ENCODE results near the gene PNPLA8. TPM values are rescaled to one million over a fixed set of nuclear protein-coding genes. Genes with fewer than 3 reads are reported as not detected.

The PNPLA8 gene
- total RNA-seq, 3 donors from 2014 or later (not counting 1 experiment from before 2014, with no cell fraction given), result 68.6 to 80.2 (median 68.9) TPM

GRCh38 chr7:108488768-108489538 lies 37.0 kb downstream of the PNPLA8 start:
- no peak for TF ChIP-seq CTCF (IDR thresholded peaks at IDR 0.05)
- peaks cover 27% of the 10 kb centered on the region for H3K36me3 ChIP-seq (ENCODE audit: control insufficient read depth, insufficient read depth, low read length)
- H3K9me3 Mint-ChIP-seq, result no peaks in the 10 kb centered on the region
- no peaks in the 10 kb centered on the region for H3K27me3 Mint-ChIP-seq (ENCODE audit: low read depth in 2 of 2)
- no peaks in the 10 kb centered on the region for H3K4me1 ChIP-seq (ENCODE audit: control insufficient read depth, insufficient read depth, low read length)
- whole genome bisulfite sequencing (ENCODE audit: insufficient coverage), result 96% methylated on average over 3 of the region's 4 CpGs
- ATAC-seq, result no peak
- H3K4me1 Mint-ChIP-seq, result peaks cover 7 to 12% of the 10 kb centered on the region in 2 donors
- no peaks in the 10 kb centered on the region for H3K27me3 ChIP-seq (ENCODE audit: control insufficient read depth, insufficient read depth, low read length)
- H3K4me3 Mint-ChIP-seq, result no peak overlapping the region
- intact Hi-C loops (cut with micrococcal nuclease), result no loop called here
- no peak overlapping the region for H3K27ac Mint-ChIP-seq
- no peak overlapping the region for H3K4me3 ChIP-seq (ENCODE audit: low read length)
- DNase-seq, result no peak
- no peaks in the 10 kb centered on the region for H3K9me3 ChIP-seq (ENCODE audit: control insufficient read depth, insufficient read depth, low read length)
- H3K27ac ChIP-seq (ENCODE audit: low read length), result no peak overlapping the region
- no peaks in the 10 kb centered on the region for H3K36me3 Mint-ChIP-seq

- Mint-ChIP-seq H3K36me3 (no peaks in the 10 kb centered on the region), H3K4me3 (no peak overlapping the region), H3K9me3 (no peaks in the 10 kb centered on the region), H3K27me3 (ENCODE audit: low read depth in 2 of 2) (no peaks in the 10 kb centered on the region), H3K27ac (no peak overlapping the region), H3K4me1 (peaks cover 2 to 7% of the 10 kb centered on the region in 2 donors)
- H3K4me3 ChIP-seq (ENCODE audit: low read length), result no peak overlapping the region
- H3K4me1 ChIP-seq (ENCODE audit: control insufficient read depth, insufficient read depth, low read length), result no peaks in the 10 kb centered on the region
- intact Hi-C loops (cut with micrococcal nuclease), result no loop called here
- no peaks in the 10 kb centered on the region for H3K9me3 ChIP-seq (ENCODE audit: control insufficient read depth, insufficient read depth, low read length)
- no peaks in the 10 kb centered on the region for H3K27me3 ChIP-seq (ENCODE audit: control insufficient read depth, insufficient read depth, low read length)
- DNase-seq (no peak), ATAC-seq (no peak)
- no peak for TF ChIP-seq CTCF (IDR thresholded peaks at IDR 0.05)
- no peak overlapping the region for H3K27ac ChIP-seq (ENCODE audit: low read length)
- peaks cover 31% of the 10 kb centered on the region for H3K36me3 ChIP-seq (ENCODE audit: control insufficient read depth, insufficient read depth, low read length)
These were observed 38.3 kb downstream of the PNPLA8 start for GRCh38 chr7:108487646-108488045.

GRCh38 chr7:108486291-108486966 lies 39.5 kb downstream of the PNPLA8 start:
- Mint-ChIP-seq H3K4me1 (peaks cover 0 to 5% of the 10 kb centered on the region in 2 donors), H3K36me3 (peaks cover 4% of the 10 kb centered on the region), H3K4me3 (no peak overlapping the region), H3K9me3 (no peaks in the 10 kb centered on the region), H3K27me3 (ENCODE audit: low read depth in 2 of 2) (no peaks in the 10 kb centered on the region), H3K27ac (no peak overlapping the region)
- no peak for DNase-seq
- ATAC-seq, result no peak
- H3K36me3 ChIP-seq (ENCODE audit: control insufficient read depth, insufficient read depth, low read length), result peaks cover 31% of the 10 kb centered on the region
- H3K27me3 ChIP-seq (ENCODE audit: control insufficient read depth, insufficient read depth, low read length), result no peaks in the 10 kb centered on the region
- intact Hi-C loops (cut with micrococcal nuclease), result no loop called here
- no peak overlapping the region for H3K27ac ChIP-seq (ENCODE audit: low read length)
- H3K4me3 ChIP-seq (ENCODE audit: low read length), result no peak overlapping the region
- no peaks in the 10 kb centered on the region for H3K4me1 ChIP-seq (ENCODE audit: control insufficient read depth, insufficient read depth, low read length)
- no peaks in the 10 kb centered on the region for H3K9me3 ChIP-seq (ENCODE audit: control insufficient read depth, insufficient read depth, low read length)
- no CpG with 5 or more reads among the region's 5 CpGs for WGBS (ENCODE audit: insufficient coverage)
- TF ChIP-seq CTCF (IDR thresholded peaks at IDR 0.05), result no peak
